HTR-8/SVneo (cell line): ENCODE measurements around the gene FHAD1.
"Not testable (repeated sequence)": the region's sequence is repeated elsewhere in the genome, so short reads cannot be mapped to it uniquely, and the experiment has no call there.

Experiments used
- DNase-seq: peaks from one replicate; pipeline ENCODE4 v3.0.0; 2011; ENCODE audit warnings: low spot score, mixed read lengths; ENCODE audit not compliant: insufficient read length
- FAIRE-seq: peaks from 2 replicates; lab custom pipeline; 2011; peaks lifted over from hg19 to GRCh38; lab: Jason Lieb, UNC

FHAD1 gene

DNA sequence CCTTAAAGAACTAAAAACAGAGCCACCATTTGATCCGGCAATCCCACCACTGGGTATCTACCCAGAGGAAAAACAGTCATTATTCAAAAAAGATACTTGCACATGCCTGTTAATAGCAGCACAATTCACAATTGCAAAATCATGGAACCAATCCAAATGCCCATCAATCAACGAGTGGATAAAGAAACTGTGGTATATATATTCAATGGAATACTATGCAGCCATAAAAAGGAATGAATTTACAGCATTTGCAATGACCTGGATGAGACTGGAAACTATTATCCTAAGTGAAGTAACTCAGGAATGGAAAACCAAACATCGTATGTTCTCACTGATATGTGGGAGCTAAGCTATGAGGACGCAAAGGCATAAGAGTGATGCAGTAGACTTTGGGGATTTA lies 51.0 kb downstream of the FHAD1 start:
- FAIRE-seq, DNase-seq: not testable (repeated sequence)

DNA sequence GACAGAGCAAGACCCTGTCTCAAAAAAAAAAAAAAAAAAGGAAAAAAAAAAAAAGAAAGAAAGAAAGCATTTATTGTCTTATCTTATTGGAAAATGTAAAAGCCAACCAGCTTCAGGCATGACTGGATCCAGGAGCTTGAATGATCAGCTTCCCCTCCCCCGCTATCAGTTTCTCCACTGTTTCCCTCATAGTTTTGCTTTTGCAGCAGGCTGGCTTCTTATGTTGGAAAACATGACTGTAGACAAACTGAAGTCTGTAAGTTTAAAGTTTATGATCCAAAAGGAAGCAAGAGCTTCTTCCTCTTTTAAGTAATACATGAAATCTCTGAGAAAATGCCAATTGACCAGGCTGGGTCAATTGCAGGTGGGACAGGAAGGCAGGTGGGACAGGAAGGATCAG lies 52.2 kb downstream of the FHAD1 start:
- FAIRE-seq (no peak), DNase-seq (no peak)

DNA sequence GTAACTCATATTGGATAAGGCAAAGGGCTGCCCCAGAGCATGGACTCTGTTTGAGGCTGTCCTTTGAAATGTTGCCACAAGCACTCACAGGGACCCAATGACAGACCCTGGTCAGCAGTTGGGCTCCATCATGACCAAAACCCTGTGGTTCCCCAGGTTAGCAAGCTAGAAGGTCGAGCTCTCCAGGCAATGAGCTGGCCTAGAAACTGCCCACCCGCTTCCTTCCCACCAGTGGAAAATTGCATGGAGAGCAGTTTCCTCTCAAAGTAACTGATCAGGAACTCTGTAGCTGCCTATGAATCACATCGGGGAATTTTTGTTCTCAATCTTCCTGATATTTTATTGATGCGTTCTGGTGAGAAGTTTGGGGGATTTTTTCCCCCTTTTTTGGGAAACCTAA lies 52.8 kb downstream of the FHAD1 start:
- FAIRE-seq (no peak), DNase-seq (no peak)

DNA sequence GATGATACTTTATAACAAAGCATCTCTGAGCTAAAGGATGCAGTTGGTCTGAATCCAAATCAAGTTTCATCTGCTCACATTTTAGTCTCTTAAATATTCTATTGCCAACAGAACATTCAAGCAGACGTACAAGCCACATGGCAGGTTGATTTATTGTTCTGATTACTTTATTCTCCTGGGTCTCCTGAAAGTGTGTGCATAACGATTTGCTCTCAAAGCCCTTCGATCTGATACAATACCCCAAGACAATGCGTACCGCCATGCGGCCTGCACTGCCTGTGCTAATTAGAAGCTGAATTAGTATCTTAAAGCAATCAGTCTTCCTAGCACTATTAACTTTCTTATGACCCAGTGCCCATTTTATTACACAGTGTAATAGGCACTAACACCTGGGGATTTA lies 56.9 kb downstream of the FHAD1 start:
- no peak for DNase-seq
- no peak for FAIRE-seq

DNA sequence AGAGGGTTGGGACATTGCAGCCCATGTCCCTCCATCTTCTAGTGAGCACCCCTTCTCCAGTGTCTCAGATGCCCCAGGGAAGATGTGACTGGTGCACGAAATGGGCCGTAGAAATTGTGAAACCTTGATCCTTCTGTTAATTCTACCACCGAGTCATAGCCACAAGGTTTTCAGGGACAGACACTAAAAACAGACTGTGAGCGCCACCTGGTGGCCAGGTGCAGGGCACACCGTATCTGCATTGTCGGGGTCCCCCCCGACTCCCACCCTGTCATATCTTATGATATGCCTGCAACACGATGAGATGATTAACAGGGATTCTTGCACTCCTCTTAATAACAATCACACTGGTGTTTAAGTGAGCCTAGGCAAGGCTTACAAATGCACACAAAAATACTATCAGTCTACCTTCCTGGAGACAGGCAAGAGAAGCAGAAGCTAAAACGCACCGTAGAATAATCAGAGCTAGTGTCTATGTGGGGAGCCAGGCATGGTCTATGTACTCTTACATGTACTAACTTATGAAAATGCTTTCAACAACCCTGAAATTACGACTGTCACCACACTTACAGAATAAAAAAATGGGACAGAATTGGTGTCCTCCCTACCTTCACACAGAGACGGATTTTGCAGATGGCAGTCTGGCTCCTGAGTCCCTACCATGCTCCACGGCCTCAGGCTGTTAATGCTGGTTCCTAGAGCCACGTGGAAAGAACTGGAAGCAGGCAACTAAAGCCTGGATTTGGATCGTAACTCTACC lies 57.9 kb downstream of the FHAD1 start:
- DNase-seq (peak; percentile 55), FAIRE-seq (no peak)

DNA sequence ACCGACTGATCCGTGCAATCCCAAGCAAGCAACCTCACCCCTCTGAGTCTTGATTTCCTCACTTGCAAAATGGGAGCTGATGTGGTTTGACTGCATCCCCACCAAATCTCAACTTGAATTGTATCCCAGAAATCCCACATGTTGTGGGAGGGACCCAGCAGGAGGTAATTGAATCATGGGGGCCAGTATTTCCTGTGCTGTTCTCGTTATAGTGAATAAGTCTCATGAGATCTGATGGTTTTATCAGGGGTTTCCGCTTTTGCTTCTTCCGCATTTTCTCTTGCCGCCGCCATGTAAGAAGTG lies 58.4 kb downstream of the FHAD1 start:
- DNase-seq: no peak
- no peak for FAIRE-seq

- FAIRE-seq, DNase-seq: not testable (repeated sequence)
These were observed 59.3 kb downstream of the FHAD1 start for GRCh38 chr1:15306352-15306751.

- no peak for FAIRE-seq
- no peak for DNase-seq
These were observed 61.1 kb downstream of the FHAD1 start for GRCh38 chr1:15308135-15308534.

GRCh38 chr1:15308621-15309027 lies 61.6 kb downstream of the FHAD1 start:
- DNase-seq (no peak), FAIRE-seq (no peak)

DNA sequence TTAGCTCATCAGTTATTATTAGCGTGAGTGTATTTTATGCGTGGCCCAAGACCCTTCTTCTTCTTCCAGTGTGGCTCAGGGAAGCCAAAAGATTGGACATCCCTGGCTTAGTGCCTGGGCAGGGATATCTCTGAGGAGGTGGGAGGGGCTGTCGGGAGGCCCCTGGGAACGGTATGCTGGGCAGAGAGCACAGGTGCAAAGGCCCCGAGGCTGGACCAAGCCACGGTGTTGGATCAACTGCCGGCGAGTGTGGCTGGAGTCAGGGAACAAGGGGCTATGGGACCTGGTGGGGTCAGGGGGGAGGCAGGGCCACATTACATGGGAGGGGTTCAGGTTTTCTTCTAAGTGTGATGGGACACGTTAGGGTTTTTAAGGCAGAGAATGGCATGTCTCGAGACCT lies 62.7 kb downstream of the FHAD1 start:
- FAIRE-seq (no peak), DNase-seq (no peak)

- no peak for FAIRE-seq
- no peak for DNase-seq
These were observed 63.5 kb downstream of the FHAD1 start for GRCh38 chr1:15310544-15310943.

GRCh38 chr1:15311122-15311822 lies 64.2 kb downstream of the FHAD1 start:
- no peak for FAIRE-seq
- no peak for DNase-seq

GRCh38 chr1:15311880-15312279 lies 64.9 kb downstream of the FHAD1 start:
- DNase-seq (no peak), FAIRE-seq (no peak)

- no peak for FAIRE-seq
- no peak for DNase-seq
These were observed 65.8 kb downstream of the FHAD1 start for GRCh38 chr1:15312626-15313411.

GRCh38 chr1:15314328-15315281 lies 67.6 kb downstream of the FHAD1 start:
- FAIRE-seq (peak; percentile 80), DNase-seq (no peak)

GRCh38 chr1:15315815-15316214 lies 68.8 kb downstream of the FHAD1 start:
- FAIRE-seq: no peak
- DNase-seq: no peak

DNA sequence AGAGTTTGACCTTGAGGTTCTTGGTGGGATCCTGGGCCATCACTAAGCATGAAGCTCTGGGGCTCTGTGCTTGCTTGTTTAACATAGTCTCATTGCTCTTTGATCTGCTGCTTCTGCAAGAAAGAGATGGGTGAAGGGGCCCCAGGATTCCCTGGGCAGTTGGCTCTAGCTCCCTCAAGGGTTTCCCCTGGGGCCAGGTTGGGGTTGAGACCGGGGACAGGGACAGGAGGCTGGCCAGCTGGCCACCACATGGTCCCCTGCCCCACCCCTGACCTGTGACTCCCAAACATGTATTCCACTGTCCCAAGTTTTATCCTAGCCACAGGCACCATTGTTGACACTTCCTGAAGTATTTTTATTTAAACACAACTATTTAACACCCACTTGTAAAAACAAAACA lies 69.5 kb downstream of the FHAD1 start:
- no peak for DNase-seq
- no peak for FAIRE-seq

DNA sequence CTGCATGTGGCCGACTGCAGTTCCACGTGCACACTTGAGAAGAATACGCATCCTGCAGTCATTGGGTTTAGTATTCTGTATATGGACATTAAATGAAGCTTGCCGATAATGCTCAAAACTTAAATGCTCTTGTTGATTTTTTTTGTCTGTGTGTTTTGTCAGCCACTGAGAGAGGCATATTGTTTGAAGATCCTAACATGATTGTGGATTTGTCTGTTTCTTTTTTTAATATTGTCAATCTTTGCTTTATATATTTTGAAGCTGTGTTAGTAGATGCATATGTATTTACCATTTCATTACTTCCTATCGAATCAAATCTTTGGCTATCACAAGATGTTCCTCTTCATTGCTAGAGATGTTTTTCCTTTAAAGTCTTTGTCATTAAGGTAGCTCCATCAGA lies 73.2 kb downstream of the FHAD1 start:
- DNase-seq (no peak), FAIRE-seq (no peak)

- DNase-seq (no peak), FAIRE-seq (peak; percentile 33)
These were observed 74.6 kb downstream of the FHAD1 start for GRCh38 chr1:15321601-15322000.
